DOHH2 (cell line): Measurements from ENCODE around the gene PSENEN.

ENCODE experiments used
- CTCF ChIP-seq: fragments of 200-600 bp; sonication (generic); IDR thresholded peaks from one replicate; pipeline ENCODE4 v1.5.1; 2014; ENCODE audit warnings: antibody characterized with exemption, mild to moderate bottlenecking, low read depth, low read length; ENCODE audit not compliant: poor library complexity, severe bottlenecking
- EZH2phosphoT487 ChIP-seq: fragments of 200-600 bp; sonication (generic); IDR thresholded peaks from 2 replicates; pipeline ENCODE4 v1.6.1; 2017; ENCODE audit warnings: borderline replicate concordance, mild to moderate bottlenecking, antibody characterized with exemption, low read length, moderate library complexity, mixed read lengths

GRCh38 chr19:35722897-35723296 lies 22.6 kb upstream of the PSENEN start:
- TF ChIP-seq CTCF, result no peak
- TF ChIP-seq EZH2phosphoT487, result no peak
